ENCODE data around the gene CFB.

DNA sequence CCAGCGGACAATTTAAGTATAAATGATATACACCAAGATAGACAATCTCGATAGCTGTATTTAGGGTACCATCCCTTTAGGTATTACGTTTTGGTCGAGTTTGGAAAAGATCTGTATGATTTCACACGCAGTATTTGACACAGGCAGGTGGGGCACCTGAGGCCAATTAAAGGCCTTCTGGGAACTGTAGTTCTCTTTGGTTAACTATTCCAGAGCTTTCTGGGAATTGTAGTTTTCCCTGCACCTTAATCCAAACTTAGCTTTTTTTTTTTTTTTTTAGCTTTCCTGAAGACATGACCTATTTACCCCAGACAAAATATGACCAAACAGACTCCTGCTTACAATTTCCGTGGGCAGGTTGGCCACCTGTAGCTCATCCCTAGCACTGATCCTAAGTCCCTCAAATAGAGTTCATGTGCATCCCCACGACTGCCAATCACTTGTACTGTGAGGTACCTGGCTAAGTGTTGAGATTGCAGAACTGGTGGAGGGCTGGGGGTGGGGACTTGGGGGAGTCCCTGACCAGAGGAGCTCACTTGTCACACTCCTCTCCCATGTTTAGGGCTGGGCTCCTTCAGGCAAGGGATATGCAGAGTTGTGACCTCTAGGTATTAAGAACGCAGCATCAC lies 47.4 kb upstream of the CFB start:
- TF ChIP-seq, protein P1, sequence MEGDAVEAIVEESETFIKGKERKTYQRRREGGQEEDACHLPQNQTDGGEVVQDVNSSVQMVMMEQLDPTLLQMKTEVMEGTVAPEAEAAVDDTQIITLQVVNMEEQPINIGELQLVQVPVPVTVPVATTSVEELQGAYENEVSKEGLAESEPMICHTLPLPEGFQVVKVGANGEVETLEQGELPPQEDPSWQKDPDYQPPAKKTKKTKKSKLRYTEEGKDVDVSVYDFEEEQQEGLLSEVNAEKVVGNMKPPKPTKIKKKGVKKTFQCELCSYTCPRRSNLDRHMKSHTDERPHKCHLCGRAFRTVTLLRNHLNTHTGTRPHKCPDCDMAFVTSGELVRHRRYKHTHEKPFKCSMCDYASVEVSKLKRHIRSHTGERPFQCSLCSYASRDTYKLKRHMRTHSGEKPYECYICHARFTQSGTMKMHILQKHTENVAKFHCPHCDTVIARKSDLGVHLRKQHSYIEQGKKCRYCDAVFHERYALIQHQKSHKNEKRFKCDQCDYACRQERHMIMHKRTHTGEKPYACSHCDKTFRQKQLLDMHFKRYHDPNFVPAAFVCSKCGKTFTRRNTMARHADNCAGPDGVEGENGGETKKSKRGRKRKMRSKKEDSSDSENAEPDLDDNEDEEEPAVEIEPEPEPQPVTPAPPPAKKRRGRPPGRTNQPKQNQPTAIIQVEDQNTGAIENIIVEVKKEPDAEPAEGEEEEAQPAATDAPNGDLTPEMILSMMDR (conservative IDR thresholded peaks at IDR 0.05; ENCODE audit: low read length), result peak; percentile 19
- no peak for TF ChIP-seq EZH2phosphoT487 (IDR thresholded peaks at IDR 0.05; ENCODE audit: borderline replicate concordance)

Data from Loucy (cell line).